ENCODE results near the gene AKR1D1. TPM values are rescaled to one million over a fixed set of nuclear protein-coding genes. Genes with fewer than 3 reads are reported as not detected.

Gene AKR1D1
- total and polyA plus RNA-seq, 2 of the 13 experiments (the other 11 are each of a cell fraction or from before 2014, with no cell fraction given): 6.9 to 37.0 TPM

DNA sequence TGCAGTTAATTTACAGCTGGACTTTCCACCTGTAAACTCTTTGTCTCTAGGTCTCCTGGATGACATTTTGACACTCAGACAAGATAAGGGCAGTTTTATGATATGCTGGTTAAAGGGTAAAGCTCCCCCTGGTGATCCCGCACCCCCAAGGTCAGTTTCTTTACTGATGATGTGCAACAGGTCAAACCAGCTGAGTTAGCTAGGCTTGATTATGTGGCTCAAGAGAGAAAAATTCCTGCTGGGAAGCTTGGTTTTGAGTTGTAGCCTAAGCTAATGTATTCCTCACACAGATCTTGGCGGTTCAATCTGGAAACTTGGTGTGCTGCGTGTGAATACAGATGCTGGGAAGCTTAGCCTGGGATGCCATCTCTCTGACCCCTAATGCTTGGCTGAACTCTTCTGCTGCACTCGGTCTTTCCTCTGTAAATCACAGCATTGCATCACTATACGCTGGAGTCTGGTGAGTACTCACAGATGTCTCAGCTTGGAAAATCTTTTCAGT lies 11.4 kb upstream of the AKR1D1 start (continued):
- TF ChIP-seq, protein P1, sequence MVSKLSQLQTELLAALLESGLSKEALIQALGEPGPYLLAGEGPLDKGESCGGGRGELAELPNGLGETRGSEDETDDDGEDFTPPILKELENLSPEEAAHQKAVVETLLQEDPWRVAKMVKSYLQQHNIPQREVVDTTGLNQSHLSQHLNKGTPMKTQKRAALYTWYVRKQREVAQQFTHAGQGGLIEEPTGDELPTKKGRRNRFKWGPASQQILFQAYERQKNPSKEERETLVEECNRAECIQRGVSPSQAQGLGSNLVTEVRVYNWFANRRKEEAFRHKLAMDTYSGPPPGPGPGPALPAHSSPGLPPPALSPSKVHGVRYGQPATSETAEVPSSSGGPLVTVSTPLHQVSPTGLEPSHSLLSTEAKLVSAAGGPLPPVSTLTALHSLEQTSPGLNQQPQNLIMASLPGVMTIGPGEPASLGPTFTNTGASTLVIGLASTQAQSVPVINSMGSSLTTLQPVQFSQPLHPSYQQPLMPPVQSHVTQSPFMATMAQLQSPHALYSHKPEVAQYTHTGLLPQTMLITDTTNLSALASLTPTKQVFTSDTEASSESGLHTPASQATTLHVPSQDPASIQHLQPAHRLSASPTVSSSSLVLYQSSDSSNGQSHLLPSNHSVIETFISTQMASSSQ (IDR thresholded peaks at IDR 0.05; ENCODE audit: low read depth): no peak
- TF ChIP-seq, protein P1 (CRISPR knock-in tag; IDR thresholded peaks at IDR 0.05; ENCODE audit: borderline replicate concordance): no peak
- TF ChIP-seq HNF4A (CRISPR knock-in tag; IDR thresholded peaks at IDR 0.05) (peak; percentile 82), ESRRA (CRISPR knock-in tag; IDR thresholded peaks at IDR 0.05; ENCODE audit: low read depth) (peak; percentile 76; the same call in 1 of the 2 replicates), SOX6 (IDR thresholded peaks at IDR 0.05) (no peak), SOX6 (CRISPR knock-in tag; IDR thresholded peaks at IDR 0.05) (peak; percentile 96), MIXL1 (CRISPR knock-in tag; IDR thresholded peaks at IDR 0.05) (peak; percentile 29; the same call in 1 of the 2 replicates)
- TF ChIP-seq, protein P2, sequence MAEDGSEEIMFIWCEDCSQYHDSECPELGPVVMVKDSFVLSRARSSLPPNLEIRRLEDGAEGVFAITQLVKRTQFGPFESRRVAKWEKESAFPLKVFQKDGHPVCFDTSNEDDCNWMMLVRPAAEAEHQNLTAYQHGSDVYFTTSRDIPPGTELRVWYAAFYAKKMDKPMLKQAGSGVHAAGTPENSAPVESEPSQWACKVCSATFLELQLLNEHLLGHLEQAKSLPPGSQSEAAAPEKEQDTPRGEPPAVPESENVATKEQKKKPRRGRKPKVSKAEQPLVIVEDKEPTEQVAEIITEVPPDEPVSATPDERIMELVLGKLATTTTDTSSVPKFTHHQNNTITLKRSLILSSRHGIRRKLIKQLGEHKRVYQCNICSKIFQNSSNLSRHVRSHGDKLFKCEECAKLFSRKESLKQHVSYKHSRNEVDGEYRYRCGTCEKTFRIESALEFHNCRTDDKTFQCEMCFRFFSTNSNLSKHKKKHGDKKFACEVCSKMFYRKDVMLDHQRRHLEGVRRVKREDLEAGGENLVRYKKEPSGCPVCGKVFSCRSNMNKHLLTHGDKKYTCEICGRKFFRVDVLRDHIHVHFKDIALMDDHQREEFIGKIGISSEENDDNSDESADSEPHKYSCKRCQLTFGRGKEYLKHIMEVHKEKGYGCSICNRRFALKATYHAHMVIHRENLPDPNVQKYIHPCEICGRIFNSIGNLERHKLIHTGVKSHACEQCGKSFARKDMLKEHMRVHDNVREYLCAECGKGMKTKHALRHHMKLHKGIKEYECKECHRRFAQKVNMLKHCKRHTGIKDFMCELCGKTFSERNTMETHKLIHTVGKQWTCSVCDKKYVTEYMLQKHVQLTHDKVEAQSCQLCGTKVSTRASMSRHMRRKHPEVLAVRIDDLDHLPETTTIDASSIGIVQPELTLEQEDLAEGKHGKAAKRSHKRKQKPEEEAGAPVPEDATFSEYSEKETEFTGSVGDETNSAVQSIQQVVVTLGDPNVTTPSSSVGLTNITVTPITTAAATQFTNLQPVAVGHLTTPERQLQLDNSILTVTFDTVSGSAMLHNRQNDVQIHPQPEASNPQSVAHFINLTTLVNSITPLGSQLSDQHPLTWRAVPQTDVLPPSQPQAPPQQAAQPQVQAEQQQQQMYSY (CRISPR knock-in tag; IDR thresholded peaks at IDR 0.05): no peak
- TF ChIP-seq, protein P3, sequence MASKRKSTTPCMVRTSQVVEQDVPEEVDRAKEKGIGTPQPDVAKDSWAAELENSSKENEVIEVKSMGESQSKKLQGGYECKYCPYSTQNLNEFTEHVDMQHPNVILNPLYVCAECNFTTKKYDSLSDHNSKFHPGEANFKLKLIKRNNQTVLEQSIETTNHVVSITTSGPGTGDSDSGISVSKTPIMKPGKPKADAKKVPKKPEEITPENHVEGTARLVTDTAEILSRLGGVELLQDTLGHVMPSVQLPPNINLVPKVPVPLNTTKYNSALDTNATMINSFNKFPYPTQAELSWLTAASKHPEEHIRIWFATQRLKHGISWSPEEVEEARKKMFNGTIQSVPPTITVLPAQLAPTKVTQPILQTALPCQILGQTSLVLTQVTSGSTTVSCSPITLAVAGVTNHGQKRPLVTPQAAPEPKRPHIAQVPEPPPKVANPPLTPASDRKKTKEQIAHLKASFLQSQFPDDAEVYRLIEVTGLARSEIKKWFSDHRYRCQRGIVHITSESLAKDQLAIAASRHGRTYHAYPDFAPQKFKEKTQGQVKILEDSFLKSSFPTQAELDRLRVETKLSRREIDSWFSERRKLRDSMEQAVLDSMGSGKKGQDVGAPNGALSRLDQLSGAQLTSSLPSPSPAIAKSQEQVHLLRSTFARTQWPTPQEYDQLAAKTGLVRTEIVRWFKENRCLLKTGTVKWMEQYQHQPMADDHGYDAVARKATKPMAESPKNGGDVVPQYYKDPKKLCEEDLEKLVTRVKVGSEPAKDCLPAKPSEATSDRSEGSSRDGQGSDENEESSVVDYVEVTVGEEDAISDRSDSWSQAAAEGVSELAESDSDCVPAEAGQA (IDR thresholded peaks at IDR 0.05; ENCODE audit: low read depth): no peak
- TF ChIP-seq, protein P3 (CRISPR knock-in tag; IDR thresholded peaks at IDR 0.05; ENCODE audit: borderline replicate concordance): no peak
- TF ChIP-seq, protein P4, sequence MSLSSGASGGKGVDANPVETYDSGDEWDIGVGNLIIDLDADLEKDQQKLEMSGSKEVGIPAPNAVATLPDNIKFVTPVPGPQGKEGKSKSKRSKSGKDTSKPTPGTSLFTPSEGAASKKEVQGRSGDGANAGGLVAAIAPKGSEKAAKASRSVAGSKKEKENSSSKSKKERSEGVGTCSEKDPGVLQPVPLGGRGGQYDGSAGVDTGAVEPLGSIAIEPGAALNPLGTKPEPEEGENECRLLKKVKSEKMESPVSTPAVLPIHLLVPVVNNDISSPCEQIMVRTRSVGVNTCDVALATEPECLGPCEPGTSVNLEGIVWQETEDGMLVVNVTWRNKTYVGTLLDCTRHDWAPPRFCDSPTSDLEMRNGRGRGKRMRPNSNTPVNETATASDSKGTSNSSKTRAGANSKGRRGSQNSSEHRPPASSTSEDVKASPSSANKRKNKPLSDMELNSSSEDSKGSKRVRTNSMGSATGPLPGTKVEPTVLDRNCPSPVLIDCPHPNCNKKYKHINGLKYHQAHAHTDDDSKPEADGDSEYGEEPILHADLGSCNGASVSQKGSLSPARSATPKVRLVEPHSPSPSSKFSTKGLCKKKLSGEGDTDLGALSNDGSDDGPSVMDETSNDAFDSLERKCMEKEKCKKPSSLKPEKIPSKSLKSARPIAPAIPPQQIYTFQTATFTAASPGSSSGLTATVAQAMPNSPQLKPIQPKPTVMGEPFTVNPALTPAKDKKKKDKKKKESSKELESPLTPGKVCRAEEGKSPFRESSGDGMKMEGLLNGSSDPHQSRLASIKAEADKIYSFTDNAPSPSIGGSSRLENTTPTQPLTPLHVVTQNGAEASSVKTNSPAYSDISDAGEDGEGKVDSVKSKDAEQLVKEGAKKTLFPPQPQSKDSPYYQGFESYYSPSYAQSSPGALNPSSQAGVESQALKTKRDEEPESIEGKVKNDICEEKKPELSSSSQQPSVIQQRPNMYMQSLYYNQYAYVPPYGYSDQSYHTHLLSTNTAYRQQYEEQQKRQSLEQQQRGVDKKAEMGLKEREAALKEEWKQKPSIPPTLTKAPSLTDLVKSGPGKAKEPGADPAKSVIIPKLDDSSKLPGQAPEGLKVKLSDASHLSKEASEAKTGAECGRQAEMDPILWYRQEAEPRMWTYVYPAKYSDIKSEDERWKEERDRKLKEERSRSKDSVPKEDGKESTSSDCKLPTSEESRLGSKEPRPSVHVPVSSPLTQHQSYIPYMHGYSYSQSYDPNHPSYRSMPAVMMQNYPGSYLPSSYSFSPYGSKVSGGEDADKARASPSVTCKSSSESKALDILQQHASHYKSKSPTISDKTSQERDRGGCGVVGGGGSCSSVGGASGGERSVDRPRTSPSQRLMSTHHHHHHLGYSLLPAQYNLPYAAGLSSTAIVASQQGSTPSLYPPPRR (CRISPR knock-in tag; IDR thresholded peaks at IDR 0.05; ENCODE audit: borderline replicate concordance): peak; percentile 42; the same call in 1 of the 2 replicates

Measured in HepG2 (cell line).